ENCODE results near the gene FASTK.

Gene FASTK

GRCh38 chr7:151074817-151075661, 5.6 kb downstream of the FASTK start:
- DNase-seq, result no peak

GRCh38 chr7:151073990-151074389, 6.6 kb downstream of the FASTK start:
- DNase-seq, result no peak
- in situ Hi-C loops (cut with HindIII; ENCODE audit: low pct_ligation_motif_present, low pct_unique_long_range_greater_than_20kb, low sequenced_read_pairs), result no loop called here

More at GRCh38 chr7:151074817-151075661, 5.6 kb downstream of the FASTK start:
- in situ Hi-C loops (cut with HindIII; ENCODE audit: low pct_ligation_motif_present, low pct_unique_long_range_greater_than_20kb, low sequenced_read_pairs), result no loop called here

DNA sequence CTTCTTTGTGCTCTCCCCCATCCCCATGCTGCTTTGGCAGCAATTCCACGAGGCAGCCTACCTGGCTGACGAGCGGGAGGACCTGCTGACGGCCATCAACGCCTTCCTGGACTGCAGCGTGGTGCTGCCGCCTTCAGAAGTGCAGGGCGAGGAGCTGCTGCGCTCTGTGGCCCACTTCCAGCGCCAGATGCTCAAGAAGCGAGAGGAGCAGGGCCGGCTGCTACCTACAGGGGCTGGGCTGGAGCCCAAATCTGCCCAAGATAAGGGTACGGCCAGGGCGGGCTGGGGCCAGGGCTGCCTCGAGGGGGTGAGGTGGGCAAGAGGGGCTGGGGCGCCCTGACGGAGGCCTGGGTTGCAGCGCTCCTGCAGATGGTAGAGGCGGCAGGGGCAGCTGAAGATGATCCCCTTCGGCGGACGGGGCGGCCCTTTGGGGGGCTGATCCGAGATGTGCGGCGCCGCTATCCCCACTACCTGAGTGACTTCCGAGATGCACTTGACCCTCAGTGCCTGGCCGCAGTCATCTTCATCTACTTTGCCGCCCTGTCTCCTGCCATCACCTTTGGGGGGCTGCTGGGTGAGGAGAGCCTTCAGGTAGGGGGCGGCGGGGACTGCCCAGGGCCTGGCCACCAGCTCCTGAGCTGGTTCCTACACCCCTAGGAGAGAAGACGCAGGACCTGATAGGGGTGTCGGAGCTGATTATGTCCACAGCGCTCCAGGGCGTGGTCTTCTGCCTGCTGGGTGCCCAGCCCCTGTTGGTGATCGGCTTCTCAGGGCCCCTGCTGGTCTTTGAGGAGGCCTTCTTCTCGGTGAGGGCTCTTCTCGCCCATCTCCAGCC, 9.4 kb downstream of the FASTK start:
- in situ Hi-C loops (cut with HindIII; ENCODE audit: low pct_ligation_motif_present, low pct_unique_long_range_greater_than_20kb, low sequenced_read_pairs), result no loop called here

GRCh38 chr7:151070574-151070960, 10.0 kb downstream of the FASTK start:
- DNase-seq, result no peak
- in situ Hi-C loops (cut with HindIII; ENCODE audit: low pct_ligation_motif_present, low pct_unique_long_range_greater_than_20kb, low sequenced_read_pairs), result no loop called here

More for the DNA sequence above, 9.4 kb downstream of the FASTK start:
- no peak for DNase-seq

- no peak for DNase-seq
- in situ Hi-C loops (cut with HindIII; ENCODE audit: low pct_ligation_motif_present, low pct_unique_long_range_greater_than_20kb, low sequenced_read_pairs), result no loop called here
Observed at GRCh38 chr7:151069841-151070573, 10.6 kb downstream of the FASTK start.

DNA sequence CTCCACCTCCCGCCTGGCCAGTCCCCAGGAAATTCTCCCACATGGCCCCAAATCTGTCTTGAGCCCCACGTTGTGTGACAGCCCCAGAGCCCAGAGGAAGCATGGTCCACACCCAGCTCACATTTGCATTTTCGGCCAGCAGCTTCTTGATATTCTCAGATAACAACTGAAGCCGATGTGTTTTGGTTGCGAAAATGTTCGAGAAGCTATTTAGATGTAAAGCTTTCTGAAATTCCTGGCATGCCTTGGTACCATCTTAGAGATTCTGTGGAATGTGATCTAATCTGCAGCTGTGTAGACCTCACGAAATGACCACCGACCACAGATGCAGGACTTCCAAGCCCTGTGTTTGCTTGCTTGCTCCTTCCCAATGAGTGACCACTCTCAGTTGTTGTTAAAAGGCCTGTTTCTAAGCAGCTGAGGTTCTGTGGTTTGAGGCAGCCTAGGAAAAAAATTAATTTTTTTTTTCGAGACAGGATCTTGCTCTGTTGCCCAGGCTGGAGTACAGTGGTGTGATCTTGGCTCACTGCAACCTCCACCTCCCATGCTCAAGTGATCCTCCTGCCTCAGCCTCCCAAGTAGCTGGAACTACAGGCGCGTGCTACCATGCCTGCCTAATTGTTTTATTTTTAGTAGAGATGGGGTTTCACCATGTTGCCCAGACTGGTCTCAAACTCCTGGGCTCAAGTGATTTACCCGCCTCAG, 12.4 kb downstream of the FASTK start:
- peak; percentile 35 for DNase-seq
- in situ Hi-C loops (cut with HindIII; ENCODE audit: low pct_ligation_motif_present, low pct_unique_long_range_greater_than_20kb, low sequenced_read_pairs), result no loop called here

GRCh38 chr7:151066273-151066974, 14.2 kb downstream of the FASTK start:
- in situ Hi-C loops (cut with HindIII; ENCODE audit: low pct_ligation_motif_present, low pct_unique_long_range_greater_than_20kb, low sequenced_read_pairs), result no loop called here
- DNase-seq, result no peak

DNA sequence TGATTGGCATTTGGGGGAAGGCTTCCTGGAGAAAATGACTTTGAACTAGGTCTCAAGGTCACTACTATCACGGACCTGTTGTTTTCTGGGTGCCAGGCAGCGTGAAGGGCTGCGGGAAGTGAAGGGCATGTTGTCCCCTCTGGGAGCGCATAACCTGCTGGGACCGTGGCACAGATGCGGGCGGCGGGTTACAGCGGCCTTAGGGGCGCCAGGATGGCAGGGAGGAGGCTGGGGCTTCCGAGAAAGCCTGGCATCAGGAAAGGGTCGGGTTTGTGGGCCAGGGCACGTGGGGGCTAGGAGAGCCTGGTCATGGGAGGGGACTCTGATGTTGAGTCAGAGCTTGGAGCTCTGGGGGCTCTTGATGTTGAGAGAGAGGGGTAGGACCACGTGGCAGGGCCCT, 15.1 kb downstream of the FASTK start:
- DNase-seq, result no peak
- in situ Hi-C loops (cut with HindIII; ENCODE audit: low pct_ligation_motif_present, low pct_unique_long_range_greater_than_20kb, low sequenced_read_pairs), result no loop called here

- in situ Hi-C loops (cut with HindIII; ENCODE audit: low pct_ligation_motif_present, low pct_unique_long_range_greater_than_20kb, low sequenced_read_pairs), result no loop called here
- DNase-seq, result no peak
Observed at GRCh38 chr7:151064993-151065392, 15.6 kb downstream of the FASTK start.

GRCh38 chr7:151064454-151064853, 16.2 kb downstream of the FASTK start:
- in situ Hi-C loops (cut with HindIII; ENCODE audit: low pct_ligation_motif_present, low pct_unique_long_range_greater_than_20kb, low sequenced_read_pairs), result no loop called here
- DNase-seq, result no peak

DNA sequence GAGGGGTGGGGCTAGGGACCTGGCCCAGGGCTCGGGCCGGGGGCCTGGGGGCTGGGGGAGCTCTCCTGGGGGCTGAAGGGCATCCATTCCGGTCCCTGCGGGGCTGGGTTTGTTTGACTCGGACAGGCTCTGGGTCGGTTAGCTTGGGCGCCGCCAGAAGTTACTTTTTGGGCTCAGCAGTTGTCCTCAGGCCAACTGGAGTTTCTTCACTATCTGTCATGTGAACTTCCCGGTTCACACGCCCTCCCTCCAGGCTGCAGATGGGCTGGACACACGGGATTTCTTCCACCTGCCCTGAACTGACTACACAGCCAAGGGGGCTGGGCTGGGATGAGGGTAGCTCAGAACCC, 17.4 kb downstream of the FASTK start:
- in situ Hi-C loops (cut with HindIII; ENCODE audit: low pct_ligation_motif_present, low pct_unique_long_range_greater_than_20kb, low sequenced_read_pairs), result no loop called here
- DNase-seq, result no peak

- in situ Hi-C loops (cut with HindIII; ENCODE audit: low pct_ligation_motif_present, low pct_unique_long_range_greater_than_20kb, low sequenced_read_pairs), result no loop called here
- DNase-seq, result peak; percentile 93
Observed at GRCh38 chr7:151062399-151063211, 18.0 kb downstream of the FASTK start.

- no peak for DNase-seq
Observed at GRCh38 chr7:151062111-151062398, 18.6 kb downstream of the FASTK start.

DNA sequence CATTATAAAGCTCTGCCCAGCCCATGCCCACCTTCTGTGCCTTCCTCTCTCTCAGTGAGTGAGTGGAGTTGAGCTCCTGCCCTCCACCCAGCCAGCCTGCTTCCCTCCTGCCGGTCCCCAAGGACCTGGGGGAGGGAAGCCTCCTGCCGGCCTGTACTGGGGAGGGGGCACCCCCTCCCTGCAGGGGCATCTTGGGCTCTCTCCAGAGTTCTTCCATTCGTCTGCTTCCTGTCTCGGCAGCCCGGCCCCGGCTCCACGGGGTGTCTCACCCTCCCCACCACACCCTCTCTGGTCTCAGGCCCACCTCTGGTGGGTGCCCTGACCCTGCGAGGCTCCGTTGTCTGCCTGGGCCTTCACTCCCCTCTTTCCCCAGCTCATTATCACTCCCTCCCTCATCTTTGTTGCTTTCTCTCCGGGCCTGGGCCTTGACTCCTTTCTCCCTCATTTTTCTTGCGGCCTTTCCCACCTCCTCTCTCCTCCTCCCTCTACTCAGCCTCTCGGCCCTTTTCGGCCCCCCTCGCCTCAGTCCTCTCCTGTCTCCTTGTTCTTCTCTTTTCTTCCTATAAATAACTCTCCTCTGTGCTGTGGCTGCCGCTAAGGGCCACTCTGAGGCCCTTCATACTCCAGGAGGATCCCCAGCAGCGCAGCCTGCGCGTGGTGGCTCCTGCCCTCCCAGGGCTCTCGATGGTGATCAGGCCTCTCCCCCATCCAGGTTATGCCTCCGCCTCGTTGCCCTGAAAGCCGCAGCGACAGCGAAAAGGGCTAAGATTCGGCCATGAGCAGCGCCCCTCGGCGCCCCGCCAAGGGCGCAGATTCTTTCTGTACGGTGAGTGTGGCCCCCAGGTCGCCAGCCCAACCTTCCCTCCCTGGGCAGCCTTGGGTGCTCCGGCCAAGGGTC, 19.1 kb downstream of the FASTK start:
- in situ Hi-C loops (cut with HindIII; ENCODE audit: low pct_ligation_motif_present, low pct_unique_long_range_greater_than_20kb, low sequenced_read_pairs), result no loop called here
- no peak for DNase-seq

More at GRCh38 chr7:151062111-151062398, 18.6 kb downstream of the FASTK start:
- in situ Hi-C loops (cut with HindIII; ENCODE audit: low pct_ligation_motif_present, low pct_unique_long_range_greater_than_20kb, low sequenced_read_pairs), result no loop called here

DNA sequence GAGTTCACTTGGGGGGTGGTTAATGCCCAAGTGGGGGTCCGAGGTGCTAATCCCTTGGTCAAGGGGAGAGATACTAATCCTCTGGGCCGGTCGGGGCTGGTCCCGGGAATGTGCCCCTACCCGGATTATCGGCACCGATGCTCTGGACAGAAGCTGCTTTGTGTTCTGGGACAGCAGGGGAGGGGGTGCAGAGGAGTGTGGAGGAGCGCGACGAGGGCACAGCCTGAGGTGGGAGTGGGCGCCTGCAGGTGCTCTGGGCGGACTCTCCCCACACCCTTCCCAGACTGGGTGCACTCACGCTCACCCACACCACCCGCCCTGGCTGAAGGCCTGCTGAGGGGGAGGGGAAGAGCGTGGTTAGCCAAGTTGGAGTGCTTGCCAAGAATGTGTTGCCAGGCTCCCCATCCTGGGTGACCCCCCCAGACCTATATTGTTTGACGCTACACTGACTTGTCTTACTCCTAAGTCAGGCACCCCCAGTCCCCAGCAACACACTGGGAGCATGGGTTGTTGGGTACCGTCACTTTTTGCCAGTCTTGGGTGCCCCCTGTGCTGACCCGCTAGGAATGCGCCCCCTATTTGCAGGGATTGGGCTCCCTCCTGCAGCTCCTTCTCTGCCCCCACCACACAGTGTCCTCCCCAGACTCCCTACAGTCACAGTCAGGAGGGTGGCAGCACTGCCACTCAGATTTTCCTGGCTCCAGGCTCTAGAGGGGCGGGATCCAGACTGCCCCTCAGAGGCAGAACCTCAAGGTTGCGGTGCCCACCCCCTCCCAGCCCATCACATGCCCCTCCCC, 20.0 kb downstream of the FASTK start:
- peak; percentile 83 for DNase-seq
- in situ Hi-C loops (cut with HindIII; ENCODE audit: low pct_ligation_motif_present, low pct_unique_long_range_greater_than_20kb, low sequenced_read_pairs), result no loop called here

GRCh38 chr7:151060113-151060415, 20.5 kb downstream of the FASTK start:
- in situ Hi-C loops (cut with HindIII; ENCODE audit: low pct_ligation_motif_present, low pct_unique_long_range_greater_than_20kb, low sequenced_read_pairs), result no loop called here

More at GRCh38 chr7:151060113-151060415, 20.5 kb downstream of the FASTK start:
- peak; percentile 51 for DNase-seq
